GM21529 (cell line): ENCODE results near the gene CCNI2.
"Not testable (repeated sequence)": the region's sequence is repeated elsewhere in the genome, so short reads cannot be mapped to it uniquely, and the experiment has no call there.

Experiments
- ATAC-seq: cut with Tn5 transposase; IDR thresholded peaks from one replicate; pipeline ENCODE4 v1.9.1; 2021; ENCODE audit not compliant: unreplicated experiment

The CCNI2 gene

DNA sequence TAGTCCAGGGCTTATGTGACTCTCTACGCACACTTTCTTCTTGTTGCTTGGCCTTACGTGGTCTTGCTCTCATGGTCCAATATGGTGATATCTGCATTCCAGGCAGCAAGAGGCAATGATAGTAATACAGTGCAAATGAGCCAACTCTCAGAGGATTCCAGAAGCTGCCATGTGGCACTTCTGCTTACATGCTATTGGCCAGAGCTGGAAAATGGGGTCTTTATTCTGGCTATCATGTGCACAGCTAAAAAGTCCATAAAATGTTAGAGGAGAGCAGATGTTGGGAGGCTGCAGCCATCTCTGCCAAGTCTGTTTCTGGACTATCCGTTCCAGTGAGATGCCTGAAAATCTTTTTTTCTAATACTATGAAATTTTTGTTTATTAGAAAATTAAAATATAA lies 32.7 kb downstream of the CCNI2 start:
- ATAC-seq = no peak

DNA sequence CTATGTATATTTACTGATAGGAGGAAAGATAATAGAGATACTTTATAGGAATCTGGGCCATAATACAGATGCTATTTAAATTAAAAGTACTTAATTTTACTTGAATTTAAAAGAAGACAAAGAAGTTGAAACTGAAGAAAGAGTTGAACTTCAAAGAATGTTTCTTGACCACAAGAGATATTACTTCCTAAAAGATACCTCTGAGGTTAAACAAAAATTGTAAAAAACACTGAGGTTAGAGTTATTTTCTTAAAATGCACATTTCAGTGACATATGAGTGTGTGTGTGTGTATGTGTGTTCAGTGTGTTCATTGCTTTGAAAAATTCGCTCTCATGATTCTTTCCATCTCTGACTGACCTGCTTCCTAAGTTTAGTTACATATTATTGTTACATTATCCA lies 33.4 kb downstream of the CCNI2 start:
- no peak for ATAC-seq

- no peak for ATAC-seq
These were observed 33.8 kb downstream of the CCNI2 start for GRCh38 chr5:132781029-132781428.

- no peak for ATAC-seq
These were observed 34.9 kb downstream of the CCNI2 start for GRCh38 chr5:132782101-132782500.

- ATAC-seq = no peak
These were observed 38.1 kb downstream of the CCNI2 start for GRCh38 chr5:132785365-132785764.

- no peak for ATAC-seq
These were observed 38.6 kb downstream of the CCNI2 start for GRCh38 chr5:132785864-132786263.

- ATAC-seq = no peak
These were observed 39.9 kb downstream of the CCNI2 start for GRCh38 chr5:132787076-132787475.

- ATAC-seq = no peak
These were observed 41.3 kb downstream of the CCNI2 start for GRCh38 chr5:132788508-132788907.

- ATAC-seq = no peak
These were observed 42.0 kb downstream of the CCNI2 start for GRCh38 chr5:132788990-132789886.

GRCh38 chr5:132790201-132790865 lies 43.1 kb downstream of the CCNI2 start:
- no peak for ATAC-seq

DNA sequence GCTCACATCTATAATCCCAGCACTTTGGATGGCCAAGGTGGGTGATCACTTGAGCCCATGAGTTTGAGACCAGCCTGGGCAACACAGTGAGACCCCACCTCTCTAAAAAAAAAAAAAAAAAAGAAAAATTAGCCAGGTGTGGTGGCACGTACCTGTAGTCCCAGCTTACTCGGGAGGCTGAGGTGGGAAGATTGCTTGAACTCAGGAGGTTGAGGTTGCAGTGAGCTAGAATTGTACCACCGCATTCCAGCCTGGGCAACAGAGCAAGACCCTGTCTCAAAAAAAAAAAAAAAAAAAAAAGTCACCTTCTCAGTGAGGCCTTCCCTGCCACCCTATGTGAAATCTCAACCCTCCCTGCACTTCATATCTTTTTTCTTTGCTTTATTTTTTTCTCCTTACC lies 43.8 kb downstream of the CCNI2 start:
- no peak for ATAC-seq

GRCh38 chr5:132797651-132798050 lies 50.4 kb downstream of the CCNI2 start:
- no peak for ATAC-seq

DNA sequence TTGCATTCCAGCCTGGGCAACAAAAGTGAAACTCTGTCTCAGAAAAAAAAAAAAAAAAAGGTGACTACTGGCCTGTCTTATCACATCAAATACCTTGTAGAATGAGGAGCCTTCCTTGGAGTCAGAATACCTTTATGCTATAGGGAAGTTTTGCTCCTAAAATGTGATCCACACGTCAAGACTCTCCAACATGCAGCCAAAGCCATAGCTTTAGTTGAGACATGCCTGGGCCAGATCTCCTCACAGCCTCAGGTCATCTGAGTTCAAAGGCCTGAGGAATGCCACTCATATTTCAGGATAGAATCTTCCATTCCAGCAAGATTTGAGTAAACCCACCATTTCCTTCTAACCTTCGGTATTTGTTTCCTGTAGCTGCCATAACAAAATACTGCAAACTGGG lies 52.2 kb downstream of the CCNI2 start:
- no peak for ATAC-seq

- ATAC-seq = no peak
These were observed 53.3 kb downstream of the CCNI2 start for GRCh38 chr5:132800545-132800944.

DNA sequence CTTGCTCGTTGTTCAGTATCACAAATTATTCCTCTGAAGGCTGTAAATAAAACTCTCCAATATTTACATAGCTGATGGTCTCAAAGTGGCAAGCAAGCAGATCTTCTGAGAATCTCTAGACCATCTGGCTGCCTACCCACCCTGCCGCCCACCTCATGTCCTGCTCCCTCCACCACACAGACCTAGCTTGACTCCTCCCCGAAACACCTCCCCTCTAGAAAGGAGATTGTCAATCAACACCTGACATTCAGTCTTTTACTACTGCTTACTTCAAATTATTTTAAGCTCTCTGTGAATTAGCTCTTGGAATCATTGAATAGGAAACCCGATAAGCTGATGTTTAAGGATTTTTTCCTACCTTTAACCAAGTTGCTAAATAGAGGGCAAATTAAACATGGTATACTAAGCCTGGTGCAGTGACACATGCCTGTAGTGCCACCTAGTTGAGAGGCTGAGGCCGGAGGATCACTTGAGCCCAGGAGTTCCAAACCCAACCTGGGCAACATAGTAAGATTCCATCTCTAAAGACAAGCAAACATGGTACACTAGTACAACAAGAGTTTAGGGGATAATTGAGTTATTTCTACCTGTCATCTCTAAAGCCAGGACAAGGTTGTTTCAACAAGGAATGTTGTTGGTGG lies 54.9 kb downstream of the CCNI2 start:
- no peak for ATAC-seq

DNA sequence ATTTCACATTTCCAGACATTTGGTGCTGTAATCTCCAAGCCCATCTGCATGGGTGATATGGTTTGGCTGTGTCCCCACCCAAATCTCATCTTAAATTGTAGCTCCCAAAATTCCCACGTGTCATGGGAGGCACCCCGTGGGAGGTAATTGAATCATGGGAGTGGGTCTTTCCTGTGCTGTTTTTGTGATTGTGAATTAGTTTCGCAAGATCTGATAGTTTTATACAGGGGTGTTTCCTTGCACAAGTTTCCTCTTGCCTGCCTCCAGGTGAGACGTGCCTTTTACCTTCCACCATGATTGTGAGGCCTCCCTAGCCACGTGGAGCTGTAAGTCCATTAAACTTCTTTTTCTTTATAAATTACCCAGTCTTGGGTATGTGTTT lies 55.5 kb downstream of the CCNI2 start:
- not testable (repeated sequence) for ATAC-seq
